Sigmoid colon (tissue), 4 donors: ENCODE data around the gene COL4A5.

ENCODE experiments used
- EP300 ChIP-seq, 4 donors: sonication (generic); formaldehyde crosslinking; IDR thresholded peaks; one replicate each; pipeline ENCODE4 v1.6.1; 2017; ENCODE audit warnings: antibody characterized with exemption in 4 of 4
- POLR2A ChIP-seq, 2 donors: fragments of 450-650 bp; IDR thresholded peaks; one replicate each; pipeline ENCODE4 v1.6.1; 2016; ENCODE audit warnings: antibody characterized with exemption in 2 of 2, mild to moderate bottlenecking in 2 of 2, moderate library complexity in 2 of 2
- POLR2AphosphoS5 ChIP-seq, 4 donors: sonication (generic); formaldehyde crosslinking; IDR thresholded peaks; one replicate each; pipeline ENCODE4 v1.6.1; 2017; ENCODE audit warnings: antibody characterized with exemption in 4 of 4
- TF ChIP-seq, protein P1 (sequence below), 4 experiments: fragments of 450-650 bp in 3 of 4; fragments of 200-600 bp in 1 of 4; IDR thresholded peaks; one replicate each; pipeline ENCODE4 v1.5.1; 2016 to 2019; ENCODE audit warnings: antibody characterized with exemption in 4 of 4, mild to moderate bottlenecking in 3 of 4, moderate library complexity in 2 of 4

DNA sequence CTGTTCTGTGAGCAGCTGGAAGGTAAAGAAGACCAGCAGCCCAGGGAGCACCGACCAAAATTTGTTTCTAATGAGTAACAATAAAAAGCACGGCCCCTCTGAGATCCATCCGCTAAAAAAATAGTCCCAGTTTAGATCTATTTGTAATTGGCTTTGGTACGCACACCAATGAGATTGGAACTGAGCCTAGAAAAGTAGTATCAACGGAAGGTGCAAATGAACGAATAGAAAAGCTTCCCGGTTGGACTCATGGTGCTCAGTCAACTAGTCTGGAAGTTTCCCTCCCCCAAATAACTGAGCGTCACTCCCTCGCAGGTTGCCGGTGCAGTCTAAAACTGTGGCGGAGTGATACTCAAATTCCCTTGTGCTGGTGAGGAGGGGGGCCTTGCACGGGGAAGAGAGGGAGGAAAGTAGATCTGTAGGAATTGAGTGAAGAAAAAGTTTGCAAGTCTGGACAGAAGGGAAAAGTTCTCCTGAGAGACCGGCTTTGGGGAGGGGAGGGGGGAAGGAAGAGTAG, at the start of gene COL4A5:
- TF ChIP-seq, protein P1, sequence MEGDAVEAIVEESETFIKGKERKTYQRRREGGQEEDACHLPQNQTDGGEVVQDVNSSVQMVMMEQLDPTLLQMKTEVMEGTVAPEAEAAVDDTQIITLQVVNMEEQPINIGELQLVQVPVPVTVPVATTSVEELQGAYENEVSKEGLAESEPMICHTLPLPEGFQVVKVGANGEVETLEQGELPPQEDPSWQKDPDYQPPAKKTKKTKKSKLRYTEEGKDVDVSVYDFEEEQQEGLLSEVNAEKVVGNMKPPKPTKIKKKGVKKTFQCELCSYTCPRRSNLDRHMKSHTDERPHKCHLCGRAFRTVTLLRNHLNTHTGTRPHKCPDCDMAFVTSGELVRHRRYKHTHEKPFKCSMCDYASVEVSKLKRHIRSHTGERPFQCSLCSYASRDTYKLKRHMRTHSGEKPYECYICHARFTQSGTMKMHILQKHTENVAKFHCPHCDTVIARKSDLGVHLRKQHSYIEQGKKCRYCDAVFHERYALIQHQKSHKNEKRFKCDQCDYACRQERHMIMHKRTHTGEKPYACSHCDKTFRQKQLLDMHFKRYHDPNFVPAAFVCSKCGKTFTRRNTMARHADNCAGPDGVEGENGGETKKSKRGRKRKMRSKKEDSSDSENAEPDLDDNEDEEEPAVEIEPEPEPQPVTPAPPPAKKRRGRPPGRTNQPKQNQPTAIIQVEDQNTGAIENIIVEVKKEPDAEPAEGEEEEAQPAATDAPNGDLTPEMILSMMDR (IDR thresholded peaks at IDR 0.05): no peak
- no peak for TF ChIP-seq POLR2A (IDR thresholded peaks at IDR 0.05)
- no peak for TF ChIP-seq EP300 (IDR thresholded peaks at IDR 0.05)
- TF ChIP-seq POLR2AphosphoS5 (IDR thresholded peaks at IDR 0.05): no peak
